ENCODE measurements around the gene HDAC4. TPM values are rescaled to one million over a fixed set of nuclear protein-coding genes. Genes with fewer than 3 reads are reported as not detected.

Gene HDAC4
- total and polyA plus RNA-seq, 4 donors: 6.8 to 75.5 (median 30.2) TPM

DNA sequence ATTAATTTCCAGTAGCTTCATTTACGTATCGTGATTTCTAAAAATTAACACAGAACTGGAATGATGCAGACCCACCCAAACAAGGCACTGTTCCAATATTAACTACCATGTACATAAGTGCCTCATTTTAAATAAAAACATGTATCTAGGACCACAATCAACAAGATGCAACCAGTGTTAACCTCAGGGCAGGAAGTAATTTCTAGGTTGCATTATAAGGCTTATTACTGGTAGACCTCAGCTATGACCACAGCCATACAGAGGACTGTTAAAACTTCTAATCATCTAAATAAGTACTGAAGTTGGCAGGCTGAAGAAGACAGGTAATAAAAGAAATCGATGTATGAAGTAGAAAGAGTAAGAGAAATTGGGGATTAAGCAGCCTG, 262.9 kb downstream of the HDAC4 start:
- DNase-seq (no peak), ATAC-seq (ENCODE audit: low FRiP score) (no peak)
- Histone ChIP-seq H3K27ac (ENCODE audit: low read depth in 1 of 2, low read length in 2 of 2) (no peak overlapping the region), H3K9me3 (ENCODE audit: control insufficient read depth, low read length) (no peaks in the 10 kb centered on the region), H3K4me3 (ENCODE audit: low read length in 2 of 2) (no peak overlapping the region), H3K36me3 (ENCODE audit: control insufficient read depth in 1 of 2, insufficient read depth in 2 of 2, low read length in 1 of 2) (peaks cover 0 to 4% of the 10 kb centered on the region in 2 donors), H3K4me1 (ENCODE audit: control insufficient read depth in 1 of 2, insufficient read depth in 2 of 2, low read length in 2 of 2) (no peaks in the 10 kb centered on the region), H3K27me3 (ENCODE audit: control insufficient read depth in 1 of 2, insufficient read depth in 2 of 2, low read length in 1 of 2) (no peaks in the 10 kb centered on the region)
- WGBS, 2 donors: 82 to 95% methylated on average over 3 of the region's 3 CpGs
- intact Hi-C loops (cut with DNase I): no loop called here

DNA sequence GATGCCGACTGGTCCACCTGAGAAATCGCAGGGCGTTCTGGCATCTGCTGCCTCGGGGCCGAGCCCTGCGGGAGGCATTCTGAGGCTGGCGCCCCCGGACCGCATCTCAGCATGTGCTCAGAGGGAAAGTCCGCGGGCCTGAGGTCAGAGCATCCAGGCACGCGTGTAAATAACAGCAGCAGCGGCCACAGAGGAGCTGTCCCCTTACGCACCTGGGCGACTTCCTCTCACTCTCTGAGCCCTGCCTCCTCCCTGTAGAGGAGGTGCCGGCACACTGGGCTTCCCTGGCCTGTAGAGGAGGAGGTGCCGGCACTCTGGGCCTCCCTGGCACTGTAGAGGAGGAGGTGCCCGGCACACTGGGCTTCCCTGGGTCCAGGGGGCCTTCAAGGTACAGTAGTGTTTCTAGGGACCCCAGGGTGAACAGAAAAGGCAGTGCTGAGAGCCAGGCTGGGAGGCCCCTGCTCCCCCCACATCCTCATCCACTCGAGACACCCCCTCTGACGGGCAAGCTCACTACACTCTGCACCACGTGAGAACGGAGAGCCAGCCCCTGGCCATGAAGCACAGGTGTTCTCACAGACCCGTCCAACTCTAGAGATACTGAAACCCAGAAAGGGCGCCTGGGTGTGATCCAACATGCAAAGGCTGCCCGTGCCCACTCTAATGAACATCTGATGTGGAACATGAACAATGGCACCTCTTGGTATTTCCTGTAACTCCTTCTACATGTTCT, 263.5 kb downstream of the HDAC4 start:
- ATAC-seq (ENCODE audit: low FRiP score) (no peak), DNase-seq (no peak)
- intact Hi-C loops (cut with DNase I): no loop called here
- no peaks in the 10 kb centered on the region for H3K27me3 ChIP-seq (ENCODE audit: control insufficient read depth in 1 of 2, insufficient read depth in 2 of 2, low read length in 1 of 2)
- H3K9me3 ChIP-seq (ENCODE audit: control insufficient read depth, low read length): no peaks in the 10 kb centered on the region
- 76 to 81% methylated on average over 24 to 26 of the region's 26 CpGs for WGBS, 2 donors
- H3K4me3 ChIP-seq (ENCODE audit: low read length in 2 of 2): no peak overlapping the region
- no peak overlapping the region for H3K27ac ChIP-seq (ENCODE audit: low read depth in 1 of 2, low read length in 2 of 2)
- H3K36me3 ChIP-seq (ENCODE audit: control insufficient read depth in 1 of 2, insufficient read depth in 2 of 2, low read length in 1 of 2): peaks cover 0 to 4% of the 10 kb centered on the region in 2 donors
- H3K4me1 ChIP-seq (ENCODE audit: control insufficient read depth in 1 of 2, insufficient read depth in 2 of 2, low read length in 2 of 2): no peaks in the 10 kb centered on the region

DNA sequence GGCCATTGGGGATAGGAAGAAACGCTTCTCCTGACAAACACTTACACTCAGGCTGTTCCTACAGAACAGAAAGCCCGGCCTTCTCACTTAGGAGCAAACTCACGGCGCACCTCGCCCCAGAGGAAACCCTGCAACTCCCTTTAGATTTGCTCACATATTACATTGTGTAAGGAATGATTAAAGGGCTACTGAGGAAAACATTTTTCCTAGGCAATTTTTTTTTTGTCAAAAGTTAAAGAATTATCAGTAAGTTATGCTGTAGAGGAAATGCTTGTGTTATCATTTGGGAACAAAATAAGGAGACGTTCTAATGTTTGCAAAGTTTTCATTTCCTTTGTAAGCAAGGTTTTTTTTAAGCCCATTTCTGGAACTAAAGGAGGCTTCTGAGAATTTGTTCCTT, 264.1 kb downstream of the HDAC4 start:
- intact Hi-C loops (cut with DNase I): no loop called here
- no peak overlapping the region for H3K27ac ChIP-seq (ENCODE audit: low read depth in 1 of 2, low read length in 2 of 2)
- DNase-seq (no peak), ATAC-seq (ENCODE audit: low FRiP score) (no peak)
- 84 to 86% methylated on average over 6 of the region's 6 CpGs for WGBS, 2 donors
- H3K4me3 ChIP-seq (ENCODE audit: low read length in 2 of 2): no peak overlapping the region
- H3K36me3 ChIP-seq (ENCODE audit: control insufficient read depth in 1 of 2, insufficient read depth in 2 of 2, low read length in 1 of 2): peaks cover 0 to 4% of the 10 kb centered on the region in 2 donors
- H3K27me3 ChIP-seq (ENCODE audit: control insufficient read depth in 1 of 2, insufficient read depth in 2 of 2, low read length in 1 of 2): no peaks in the 10 kb centered on the region
- H3K9me3 ChIP-seq (ENCODE audit: control insufficient read depth, low read length): no peaks in the 10 kb centered on the region
- H3K4me1 ChIP-seq (ENCODE audit: control insufficient read depth in 1 of 2, insufficient read depth in 2 of 2, low read length in 2 of 2): no peaks in the 10 kb centered on the region

DNA sequence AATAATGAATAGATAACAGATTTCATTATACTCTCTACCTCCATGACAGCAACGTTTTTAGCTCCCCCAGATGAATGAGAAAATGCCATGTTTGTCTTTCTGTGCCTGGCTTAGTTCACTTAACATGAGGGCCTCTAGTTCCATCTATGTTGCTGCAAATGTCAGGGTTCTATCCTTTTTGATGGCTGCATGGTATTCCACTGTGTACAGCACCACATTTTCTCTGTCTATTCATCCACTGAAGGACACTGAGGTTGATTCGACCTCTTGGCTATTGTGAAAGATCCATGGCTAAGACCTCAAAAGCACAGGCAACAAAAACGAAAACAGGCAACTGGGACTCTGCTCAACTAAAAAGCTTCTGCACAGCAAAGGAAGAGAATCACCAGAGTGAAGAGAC, 264.6 kb downstream of the HDAC4 start:
- H3K4me3 ChIP-seq (ENCODE audit: low read length in 2 of 2): no peak overlapping the region
- 93 to 95% methylated on average over 3 of the region's 3 CpGs for WGBS, 2 donors
- intact Hi-C loops (cut with DNase I): no loop called here
- DNase-seq: no peak
- H3K27me3 ChIP-seq (ENCODE audit: control insufficient read depth in 1 of 2, insufficient read depth in 2 of 2, low read length in 1 of 2): no peaks in the 10 kb centered on the region
- ATAC-seq (ENCODE audit: low FRiP score): no peak
- H3K27ac ChIP-seq (ENCODE audit: low read depth in 1 of 2, low read length in 2 of 2): no peak overlapping the region
- H3K36me3 ChIP-seq (ENCODE audit: control insufficient read depth in 1 of 2, insufficient read depth in 2 of 2, low read length in 1 of 2): peaks cover 0 to 4% of the 10 kb centered on the region in 2 donors
- H3K4me1 ChIP-seq (ENCODE audit: control insufficient read depth in 1 of 2, insufficient read depth in 2 of 2, low read length in 2 of 2): no peaks in the 10 kb centered on the region
- no peaks in the 10 kb centered on the region for H3K9me3 ChIP-seq (ENCODE audit: control insufficient read depth, low read length)

DNA sequence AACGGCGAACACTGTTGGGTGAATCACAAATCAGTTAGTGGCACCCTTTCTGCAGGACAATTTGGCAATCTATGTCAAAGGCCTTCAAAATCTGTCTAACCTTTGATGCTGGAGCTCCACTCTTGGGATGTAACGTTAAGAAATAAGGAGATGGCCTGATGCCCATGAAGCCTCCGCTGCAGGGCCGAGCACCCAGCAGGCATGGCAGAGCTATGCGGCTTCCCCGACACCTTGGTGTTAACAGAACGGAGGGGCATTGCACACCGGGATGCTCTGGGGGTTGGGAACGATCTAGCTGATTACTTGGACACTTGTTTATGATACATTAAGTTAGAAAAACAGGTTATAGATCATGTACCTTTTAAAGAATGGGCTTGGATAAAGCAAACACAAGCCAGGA, 265.3 kb downstream of the HDAC4 start:
- Histone ChIP-seq H3K9me3 (ENCODE audit: control insufficient read depth, low read length) (no peaks in the 10 kb centered on the region), H3K4me1 (ENCODE audit: control insufficient read depth in 1 of 2, insufficient read depth in 2 of 2, low read length in 2 of 2) (no peaks in the 10 kb centered on the region), H3K27me3 (ENCODE audit: control insufficient read depth in 1 of 2, insufficient read depth in 2 of 2, low read length in 1 of 2) (no peaks in the 10 kb centered on the region), H3K36me3 (ENCODE audit: control insufficient read depth in 1 of 2, insufficient read depth in 2 of 2, low read length in 1 of 2) (peaks cover 0 to 4% of the 10 kb centered on the region in 2 donors), H3K27ac (ENCODE audit: low read depth in 1 of 2, low read length in 2 of 2) (no peak overlapping the region), H3K4me3 (ENCODE audit: low read length in 2 of 2) (no peak overlapping the region)
- no peak for ATAC-seq (ENCODE audit: low FRiP score)
- intact Hi-C loops (cut with DNase I): no loop called here
- WGBS, 2 donors: 94% methylated on average over 10 of the region's 10 CpGs
- no peak for DNase-seq

DNA sequence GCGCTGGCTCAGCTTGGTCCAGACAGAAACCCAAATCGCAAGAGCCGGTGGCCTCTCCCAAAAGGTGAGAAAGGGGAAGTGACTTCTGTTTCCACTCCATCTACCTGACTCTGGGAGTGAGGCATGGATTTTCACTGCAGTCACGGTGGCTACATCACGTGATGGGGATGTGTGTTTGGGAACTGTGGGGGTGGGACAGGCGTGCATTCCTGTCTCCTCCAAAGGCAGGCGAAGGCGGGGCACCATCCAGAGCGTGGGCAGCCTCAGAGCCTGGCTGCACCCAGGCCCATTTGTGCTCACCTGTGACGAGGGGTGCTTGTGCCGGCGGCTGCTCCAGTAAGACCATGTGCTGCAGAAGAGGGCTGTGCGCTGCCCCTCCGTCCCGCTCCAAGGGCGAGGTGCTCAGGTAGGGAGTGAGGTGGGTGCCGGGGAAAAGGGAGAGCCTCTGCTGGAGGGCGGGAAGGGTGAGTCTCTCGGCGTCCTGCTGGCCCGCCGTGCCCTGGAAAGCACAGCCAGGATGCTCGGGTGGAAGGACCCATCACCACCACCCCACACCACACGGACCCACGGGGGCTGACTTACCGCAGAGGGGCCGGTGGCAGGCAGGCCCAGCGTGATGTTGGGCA, 266.8 kb downstream of the HDAC4 start:
- ATAC-seq (ENCODE audit: low FRiP score): no peak
- WGBS, 2 donors: 95 to 96% methylated on average over 28 of the region's 28 CpGs
- Histone ChIP-seq H3K9me3 (ENCODE audit: control insufficient read depth, low read length) (no peaks in the 10 kb centered on the region), H3K36me3 (ENCODE audit: control insufficient read depth in 1 of 2, insufficient read depth in 2 of 2, low read length in 1 of 2) (peaks cover 0 to 4% of the 10 kb centered on the region in 2 donors), H3K27me3 (ENCODE audit: control insufficient read depth in 1 of 2, insufficient read depth in 2 of 2, low read length in 1 of 2) (no peaks in the 10 kb centered on the region), H3K4me1 (ENCODE audit: control insufficient read depth in 1 of 2, insufficient read depth in 2 of 2, low read length in 2 of 2) (no peaks in the 10 kb centered on the region), H3K4me3 (ENCODE audit: low read length in 2 of 2) (no peak overlapping the region), H3K27ac (ENCODE audit: low read depth in 1 of 2, low read length in 2 of 2) (no peak overlapping the region)
- intact Hi-C loops (cut with DNase I): no loop called here
- DNase-seq: no peak

DNA sequence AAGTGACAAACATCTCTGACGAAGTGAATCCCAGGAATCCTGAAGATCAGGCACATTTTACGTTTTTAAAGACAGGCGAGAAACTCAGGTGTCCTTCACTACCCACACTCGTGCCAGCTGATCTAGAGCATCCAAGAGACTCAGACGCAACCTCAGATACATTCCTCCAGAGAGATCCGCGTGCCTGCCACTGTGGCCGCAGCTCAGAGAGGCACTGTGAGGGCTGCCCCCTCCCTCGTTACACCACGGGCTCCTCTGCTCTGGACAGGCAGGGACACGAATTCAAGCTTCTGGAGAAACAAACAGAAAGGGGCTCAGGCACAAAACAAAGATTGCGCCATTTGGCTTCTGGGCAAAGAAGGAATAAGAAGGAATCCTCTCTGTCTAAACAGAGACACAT, 268.0 kb downstream of the HDAC4 start:
- H3K4me3 ChIP-seq (ENCODE audit: low read length in 2 of 2): no peak overlapping the region
- no peak overlapping the region for H3K27ac ChIP-seq (ENCODE audit: low read depth in 1 of 2, low read length in 2 of 2)
- DNase-seq (no peak), ATAC-seq (ENCODE audit: low FRiP score) (no peak)
- H3K36me3 ChIP-seq (ENCODE audit: control insufficient read depth in 1 of 2, insufficient read depth in 2 of 2, low read length in 1 of 2): peaks cover 0 to 4% of the 10 kb centered on the region in 2 donors
- intact Hi-C loops (cut with DNase I): no loop called here
- H3K4me1 ChIP-seq (ENCODE audit: control insufficient read depth in 1 of 2, insufficient read depth in 2 of 2, low read length in 2 of 2): no peaks in the 10 kb centered on the region
- 89 to 93% methylated on average over 12 of the region's 12 CpGs for WGBS, 2 donors
- H3K27me3 ChIP-seq (ENCODE audit: control insufficient read depth in 1 of 2, insufficient read depth in 2 of 2, low read length in 1 of 2): no peaks in the 10 kb centered on the region
- no peaks in the 10 kb centered on the region for H3K9me3 ChIP-seq (ENCODE audit: control insufficient read depth, low read length)

DNA sequence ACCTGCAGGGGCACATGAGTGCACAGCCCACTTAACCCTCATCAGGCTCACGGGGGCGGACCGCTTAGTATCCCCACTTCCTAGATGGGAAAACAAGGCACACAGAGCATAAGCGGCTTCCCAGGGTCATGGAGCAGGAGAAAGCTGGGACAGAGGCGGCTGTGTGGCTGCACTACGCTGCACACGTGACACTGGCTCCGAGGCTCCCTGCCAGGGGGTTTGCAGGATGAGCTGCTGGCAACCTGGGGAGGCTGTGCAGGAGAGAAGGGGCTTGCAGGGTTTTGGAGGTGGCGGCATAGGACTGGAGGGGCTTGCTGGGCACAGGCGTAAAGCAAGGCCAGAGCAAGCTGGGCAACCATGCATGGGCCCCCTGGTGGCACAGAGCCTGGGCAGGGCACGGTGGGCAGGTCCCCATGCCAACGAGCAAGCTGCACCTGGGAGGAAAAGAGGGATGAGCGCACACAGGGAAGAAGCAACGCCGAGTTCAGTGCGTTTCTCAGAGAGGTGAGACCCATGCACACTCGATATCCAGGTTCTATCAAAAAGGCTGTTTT, 268.6 kb downstream of the HDAC4 start:
- Histone ChIP-seq H3K36me3 (ENCODE audit: control insufficient read depth in 1 of 2, insufficient read depth in 2 of 2, low read length in 1 of 2) (peaks cover 0 to 4% of the 10 kb centered on the region in 2 donors), H3K4me1 (ENCODE audit: control insufficient read depth in 1 of 2, insufficient read depth in 2 of 2, low read length in 2 of 2) (no peaks in the 10 kb centered on the region), H3K27me3 (ENCODE audit: control insufficient read depth in 1 of 2, insufficient read depth in 2 of 2, low read length in 1 of 2) (no peaks in the 10 kb centered on the region), H3K27ac (ENCODE audit: low read depth in 1 of 2, low read length in 2 of 2) (no peak overlapping the region), H3K4me3 (ENCODE audit: low read length in 2 of 2) (no peak overlapping the region), H3K9me3 (ENCODE audit: control insufficient read depth, low read length) (no peaks in the 10 kb centered on the region)
- 92 to 93% methylated on average over 17 of the region's 17 CpGs for WGBS, 2 donors
- intact Hi-C loops (cut with DNase I): no loop called here
- ATAC-seq (ENCODE audit: low FRiP score) (no peak), DNase-seq (no peak)

DNA sequence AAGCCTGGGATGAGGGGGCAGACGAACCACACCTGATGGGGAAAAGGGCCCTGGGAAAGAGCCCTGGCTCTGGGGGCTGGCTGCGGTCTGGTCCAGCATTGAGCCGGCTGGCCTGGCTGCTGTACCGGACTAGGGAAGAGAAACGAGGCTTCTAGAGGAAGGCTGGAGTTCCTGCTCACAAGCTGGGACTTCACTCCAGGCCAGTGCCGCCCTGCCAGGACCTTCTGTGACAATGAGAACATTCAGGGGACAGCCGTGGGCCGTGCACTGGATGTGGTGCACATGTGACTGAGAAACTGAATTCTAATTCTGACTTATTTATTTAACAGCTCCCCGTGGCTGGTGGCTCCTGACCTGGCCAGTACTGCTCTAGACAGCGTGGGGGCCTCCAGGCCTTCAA, 269.3 kb downstream of the HDAC4 start:
- no peaks in the 10 kb centered on the region for H3K9me3 ChIP-seq (ENCODE audit: control insufficient read depth, low read length)
- DNase-seq (no peak), ATAC-seq (ENCODE audit: low FRiP score) (no peak)
- no peak overlapping the region for H3K27ac ChIP-seq (ENCODE audit: low read depth in 1 of 2, low read length in 2 of 2)
- H3K36me3 ChIP-seq (ENCODE audit: control insufficient read depth in 1 of 2, insufficient read depth in 2 of 2, low read length in 1 of 2): peaks cover 0 to 4% of the 10 kb centered on the region in 2 donors
- no peak overlapping the region for H3K4me3 ChIP-seq (ENCODE audit: low read length in 2 of 2)
- intact Hi-C loops (cut with DNase I): no loop called here
- H3K27me3 ChIP-seq (ENCODE audit: control insufficient read depth in 1 of 2, insufficient read depth in 2 of 2, low read length in 1 of 2): no peaks in the 10 kb centered on the region
- H3K4me1 ChIP-seq (ENCODE audit: control insufficient read depth in 1 of 2, insufficient read depth in 2 of 2, low read length in 2 of 2): no peaks in the 10 kb centered on the region
- 85 to 88% methylated on average over 10 of the region's 10 CpGs for WGBS, 2 donors
